Uterine smooth muscle cell (primary cell): Measurements from ENCODE around the gene TMEM271. TPM values are rescaled to one million over a fixed set of nuclear protein-coding genes. Genes with fewer than 3 reads are reported as not detected.

ENCODE experiments used
- total RNA-seq: library from RNA; depleted of rRNA; stranded (reverse); fragments of >200 nt; gene quantifications from 2 replicates; pipeline ENCODE4 v1.2.3, GENCODE V29; 2014

TMEM271 gene
- total RNA-seq: not detected in 2 replicates

GRCh38 chr4:576245-576821, at the start of gene TMEM271:
TSS of gene TMEM271 (minus strand) at chr4:576295. CDS start at chr4:576062, 233 bp downstream.

GRCh38 chr4:624705-625590, 48.9 kb upstream of the TMEM271 start, which contains the start of gene PDE6B:
TSS of gene PDE6B (plus strand) at chr4:625573. CDS start at chr4:625627, 54 bp downstream.

Other genes with a start within 250 kb of the TMEM271 start
- 12.9 and 13.9 TPM in 2 replicates for gene ZNF141, start 238.5 kb downstream of the TMEM271 start, total RNA-seq
- 23.4 and 24.7 TPM in 2 replicates for gene ZNF721, start 77.1 kb downstream of the TMEM271 start, total RNA-seq
- gene PIGG, start 77.1 kb downstream of the TMEM271 start, total RNA-seq: 48.7 and 49.0 TPM in 2 replicates
- gene PDE6B, start 49.3 kb upstream of the TMEM271 start, total RNA-seq: 0.22 and 1.1 TPM in 2 replicates
- gene ATP5ME, start 98.0 kb upstream of the TMEM271 start, total RNA-seq: 68.3 and 154 TPM in 2 replicates
- 9.1 and 12.9 TPM in 2 replicates for gene MYL5, start 98.2 kb upstream of the TMEM271 start, total RNA-seq
- 0.55 and 1.00 TPM in 2 replicates for gene SLC49A3, start 112.9 kb upstream of the TMEM271 start, total RNA-seq
- 35.0 and 45.2 TPM in 2 replicates for gene PCGF3, start 129.5 kb upstream of the TMEM271 start, total RNA-seq
- under 0.01 TPM in 1 of 2 replicates, not detected in the other for gene CPLX1, start 249.8 kb upstream of the TMEM271 start, total RNA-seq